Measurements from ENCODE around the gene PHC3.
A peak's percentile ranks its signal among the peaks of the same experiment; 100 is the strongest.

The PHC3 gene

DNA sequence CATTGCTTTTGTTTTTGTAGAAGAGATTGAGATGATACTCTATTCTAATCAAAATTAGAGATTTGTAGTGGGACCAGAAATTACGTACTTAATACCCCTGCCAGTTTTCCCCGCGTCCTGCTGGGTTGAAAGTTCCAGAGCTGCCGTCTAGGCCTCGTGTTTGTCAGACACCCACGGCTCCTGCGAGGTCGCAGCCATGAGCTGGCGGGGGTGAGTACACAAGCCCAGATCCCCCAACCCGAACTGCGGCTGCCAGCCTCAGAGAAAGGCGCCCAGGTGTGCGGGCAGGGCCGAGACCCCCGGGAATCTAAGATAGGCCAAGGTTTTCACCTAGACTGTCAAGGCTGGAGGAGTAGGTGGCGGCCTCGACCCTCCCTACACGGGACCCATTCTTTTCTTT lies 117.4 kb downstream of the PHC3 start:
- DNase-seq: no peak

DNA sequence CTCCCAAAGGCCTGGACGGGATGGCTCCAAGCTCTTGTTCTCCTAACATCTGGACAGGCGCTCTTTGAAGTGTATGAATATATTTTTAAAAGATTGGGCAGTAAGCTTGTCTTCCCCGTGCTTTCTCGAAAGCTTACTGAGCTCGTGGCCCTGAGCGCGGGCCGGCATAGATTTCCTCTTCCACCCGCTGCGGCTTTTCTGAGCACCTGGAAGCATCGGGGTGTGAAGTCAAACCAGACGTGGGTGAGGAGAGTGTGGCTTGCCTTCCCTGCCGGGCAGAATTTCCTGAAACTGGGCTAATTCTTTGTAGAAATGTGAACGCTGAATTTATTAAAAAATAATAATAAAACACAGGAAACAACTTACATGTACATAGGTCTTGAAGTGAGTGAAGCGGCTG lies 117.8 kb downstream of the PHC3 start:
- no peak for DNase-seq

DNA sequence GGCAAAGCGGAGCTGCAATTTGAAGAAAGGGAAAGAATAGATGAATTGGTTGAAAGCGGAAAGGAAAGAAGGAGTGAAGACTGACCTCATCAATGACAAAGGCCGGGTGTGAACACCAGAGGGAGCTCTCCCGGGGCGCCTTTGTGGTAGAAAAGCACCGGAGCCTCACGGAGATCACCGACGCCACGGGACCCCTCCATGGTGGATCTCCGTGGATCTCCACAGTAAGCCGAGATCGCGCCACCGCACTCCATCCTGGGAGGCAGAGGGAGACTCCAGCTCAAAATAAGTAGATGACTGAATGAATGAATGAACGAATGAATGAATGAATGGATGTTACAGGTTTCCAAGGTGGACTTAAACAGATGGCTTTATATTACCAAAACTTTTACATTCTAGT lies 118.8 kb downstream of the PHC3 start:
- no peak for DNase-seq

DNA sequence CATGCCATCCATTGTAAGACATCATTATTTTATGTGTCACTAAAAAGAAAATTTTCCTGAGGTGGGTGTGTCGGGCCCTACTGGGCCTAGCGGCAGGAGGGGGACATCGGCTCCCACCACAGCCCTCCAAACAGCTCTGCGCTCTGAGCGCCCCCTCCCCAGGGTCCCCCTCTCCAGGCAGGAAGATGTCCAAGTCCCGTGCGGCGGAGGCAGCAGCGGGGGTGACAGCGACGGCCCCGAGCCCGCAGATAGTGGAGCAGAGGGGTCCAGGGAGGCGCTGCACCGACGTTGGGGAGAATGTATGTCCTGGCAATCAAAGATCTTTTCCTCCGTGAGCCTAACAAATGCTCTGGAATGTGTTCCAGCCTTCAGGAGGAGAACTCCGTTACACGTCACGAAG lies 119.5 kb downstream of the PHC3 start:
- DNase-seq: no peak

DNA sequence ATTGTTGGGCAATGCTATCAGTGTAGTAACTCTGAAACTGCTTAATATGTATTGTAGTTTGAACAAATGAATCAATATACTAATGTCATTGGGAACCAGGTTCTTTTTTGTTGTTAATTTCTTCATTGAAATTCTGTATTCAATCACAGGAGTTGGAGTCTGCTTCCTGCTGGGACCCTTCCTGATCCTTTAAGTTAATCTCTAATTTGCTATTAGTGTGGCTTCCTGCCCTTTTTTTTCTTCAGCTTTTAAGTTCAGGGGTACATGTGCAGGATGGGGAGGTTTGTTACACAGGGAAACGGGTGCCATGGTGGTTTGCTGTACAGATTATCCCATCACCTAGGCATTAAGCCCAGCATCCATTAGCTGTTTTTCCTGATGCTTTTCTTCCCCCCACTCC lies 122.1 kb downstream of the PHC3 start:
- DNase-seq: no peak

DNA sequence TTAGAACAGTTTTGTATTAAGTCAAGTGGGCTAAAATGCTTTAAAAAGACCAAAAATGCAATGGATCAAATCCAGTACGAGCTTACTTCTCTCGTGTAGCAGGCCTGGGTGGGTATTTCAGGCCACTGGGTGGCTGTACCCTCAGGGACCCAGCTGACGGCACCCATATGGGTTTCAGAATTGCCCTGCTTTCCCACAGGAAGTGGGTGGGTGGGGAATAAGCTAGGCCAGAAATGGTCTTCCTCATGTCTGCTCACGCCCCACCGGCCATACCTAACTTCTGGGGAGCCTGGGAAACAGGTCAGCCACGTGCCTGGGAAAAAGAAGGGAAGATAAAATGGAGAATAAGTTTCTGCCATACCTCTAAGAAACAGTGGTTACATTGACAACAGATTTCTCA lies 123.4 kb downstream of the PHC3 start:
- DNase-seq: no peak

DNA sequence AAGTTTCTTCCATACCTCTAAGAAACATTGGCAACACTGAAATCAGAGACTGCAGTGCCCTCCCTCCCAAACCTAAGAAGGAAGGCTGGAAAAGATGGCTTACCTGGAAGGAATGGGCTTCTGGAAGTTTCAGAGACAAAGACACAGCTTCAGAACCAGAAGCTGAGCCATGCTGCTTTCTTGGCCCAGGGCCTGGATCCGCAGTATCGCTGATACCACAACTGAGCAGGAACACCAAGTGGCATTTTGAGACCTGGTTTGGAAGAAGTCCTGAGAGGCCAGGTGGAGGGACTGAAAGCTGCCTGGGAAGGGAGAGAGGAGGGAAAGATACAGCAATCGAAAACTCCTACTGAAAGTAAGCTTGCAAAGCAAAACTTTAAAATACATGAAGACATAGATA lies 124.0 kb downstream of the PHC3 start:
- DNase-seq: no peak

DNA sequence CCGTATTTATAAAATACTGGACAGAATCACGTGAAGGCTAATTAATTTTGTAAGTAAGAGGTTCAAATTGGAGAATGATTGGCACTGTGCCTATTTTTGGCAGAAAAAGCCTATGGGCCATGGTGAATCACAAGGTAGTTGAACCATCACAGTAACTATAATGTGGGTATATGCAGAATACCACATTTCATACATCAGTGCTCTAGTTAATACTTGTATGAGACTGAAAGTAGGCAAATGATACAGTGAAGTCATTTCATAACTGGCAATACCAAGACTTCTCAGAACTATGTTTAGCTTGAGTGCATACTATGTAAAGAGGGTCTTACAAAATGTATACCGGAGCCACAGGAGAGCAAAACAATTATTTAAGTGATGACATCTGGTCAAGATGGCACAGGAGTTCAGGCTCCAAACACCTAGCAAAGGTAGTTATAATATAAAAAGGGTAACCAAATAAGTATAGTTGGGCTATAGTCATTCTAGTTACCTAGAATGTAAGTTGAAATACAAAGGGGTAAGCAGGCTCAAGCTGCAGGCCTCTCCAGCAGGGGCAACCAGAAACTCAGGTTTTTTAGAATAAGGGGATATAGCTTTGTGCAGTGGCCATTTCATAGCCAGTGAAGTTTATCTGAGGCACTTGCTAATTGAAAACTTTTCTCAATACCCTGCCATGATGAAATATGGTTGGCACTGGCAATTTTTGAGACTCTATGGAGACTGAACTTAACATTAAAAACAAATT lies 124.7 kb downstream of the PHC3 start:
- DNase-seq: no peak

DNA sequence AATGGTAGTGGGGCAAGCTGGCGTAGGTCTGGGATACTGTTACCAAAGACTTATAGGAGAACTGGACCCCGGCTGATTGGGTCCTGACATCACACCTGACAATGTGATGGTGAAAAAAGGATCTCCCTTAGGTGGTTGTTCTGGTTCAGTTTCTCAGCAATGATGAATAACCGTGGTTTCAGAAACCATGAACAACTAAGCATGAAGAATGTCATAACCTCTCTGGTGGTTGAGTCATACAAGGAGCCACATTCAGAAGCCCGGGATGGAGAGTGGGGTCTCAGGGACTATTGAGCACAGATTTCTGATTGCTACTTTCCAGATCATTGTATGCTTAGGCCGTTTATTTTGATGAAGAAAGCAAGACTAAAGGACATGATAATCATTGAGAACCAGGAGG lies 126.3 kb downstream of the PHC3 start:
- DNase-seq: no peak

DNA sequence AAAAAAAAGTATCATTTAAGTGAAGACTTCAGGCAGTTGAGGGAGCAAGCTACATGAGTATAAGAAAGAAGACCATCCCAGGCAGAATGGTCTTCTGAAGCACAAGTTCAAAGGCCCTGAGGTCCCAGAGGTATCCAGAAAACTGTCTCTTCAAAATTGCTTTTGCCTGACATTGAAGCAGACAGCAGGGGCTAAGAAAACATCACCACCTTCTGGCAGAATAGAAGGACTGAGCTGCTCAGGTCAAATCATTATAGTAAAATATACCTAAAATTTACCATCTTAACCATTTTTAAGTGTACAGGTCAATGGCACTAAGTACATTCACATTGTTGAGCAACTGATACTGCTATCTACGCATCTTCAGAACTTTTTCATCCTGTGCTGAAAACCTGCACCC lies 127.3 kb downstream of the PHC3 start:
- DNase-seq: no peak

DNA sequence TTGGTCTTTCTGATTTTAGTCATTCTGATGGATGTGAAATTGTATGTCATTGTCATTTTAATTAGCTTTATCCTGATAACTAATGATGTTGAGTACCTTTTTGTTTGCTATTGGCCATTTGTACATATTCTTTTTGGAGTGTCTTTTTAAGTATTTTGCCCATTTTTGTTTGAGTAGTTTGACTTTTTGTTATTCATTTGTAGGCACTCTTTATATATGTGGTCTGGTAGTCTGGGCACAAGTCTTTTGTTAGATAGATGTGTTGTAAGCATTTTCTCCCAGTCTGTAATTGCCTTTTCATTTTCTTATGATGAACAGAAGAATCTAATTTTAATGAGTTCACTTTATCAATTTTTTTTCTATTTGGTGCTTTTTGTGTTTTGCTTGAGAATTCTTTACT lies 129.1 kb downstream of the PHC3 start:
- no peak for DNase-seq

DNA sequence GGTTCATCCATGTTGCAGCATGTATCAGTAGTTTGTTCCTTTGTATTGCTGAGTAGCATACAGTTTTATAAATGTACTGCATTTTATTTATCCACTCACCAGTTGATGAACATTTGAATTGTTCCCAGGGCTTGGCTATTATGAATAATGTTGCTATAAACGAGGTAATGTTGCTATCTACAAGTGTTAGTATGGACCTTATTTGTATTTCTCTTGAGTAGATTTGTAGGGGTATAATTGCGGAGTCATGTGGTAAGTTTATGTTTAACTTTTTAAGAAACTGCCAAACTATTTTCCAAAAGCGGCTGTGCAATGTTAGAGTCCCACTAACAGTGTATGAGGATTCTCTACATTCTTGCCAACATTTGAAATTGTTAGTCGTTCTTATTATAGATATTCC lies 130.8 kb downstream of the PHC3 start:
- DNase-seq: no peak

DNA sequence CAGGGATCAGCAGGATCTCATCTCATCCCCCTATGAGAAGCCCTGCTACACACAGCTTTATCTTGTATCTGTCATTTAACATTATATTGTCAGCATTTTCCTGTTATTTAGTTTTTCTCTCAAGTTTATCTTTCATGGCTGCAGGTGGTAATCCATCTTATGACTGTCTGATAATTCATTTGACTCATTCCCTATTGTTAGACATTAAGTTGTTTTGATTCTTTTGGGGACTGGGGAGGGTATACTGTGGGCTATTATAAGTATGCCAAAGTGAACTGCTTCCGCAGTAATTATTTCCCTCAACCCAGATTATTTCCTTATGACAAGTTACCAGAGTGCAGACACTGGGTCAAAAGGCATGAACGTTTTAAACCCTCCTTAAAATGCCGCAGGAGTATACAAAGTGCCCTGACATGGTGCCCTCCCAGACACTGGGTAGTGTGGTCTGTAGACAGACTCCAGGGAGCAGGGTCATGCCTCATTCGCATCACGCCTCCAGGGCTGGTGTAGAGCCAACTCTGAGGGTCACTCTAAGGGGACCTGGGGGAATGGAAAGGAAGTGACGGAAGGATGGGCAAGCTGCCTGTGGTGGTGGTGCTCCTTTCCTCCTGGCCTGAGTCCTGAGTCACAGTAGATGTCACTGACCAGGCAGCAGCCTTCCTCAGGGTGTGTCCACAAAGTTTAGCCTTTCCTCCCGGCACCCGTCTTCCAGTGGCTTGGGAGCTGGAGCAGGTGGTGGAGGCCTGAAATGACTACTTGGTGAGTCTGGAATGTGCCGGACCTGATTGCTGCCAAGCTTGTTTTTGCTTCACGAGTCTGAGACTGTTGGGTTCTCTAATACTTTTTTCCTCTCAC lies 132.2 kb downstream of the PHC3 start:
- DNase-seq: no peak

DNA sequence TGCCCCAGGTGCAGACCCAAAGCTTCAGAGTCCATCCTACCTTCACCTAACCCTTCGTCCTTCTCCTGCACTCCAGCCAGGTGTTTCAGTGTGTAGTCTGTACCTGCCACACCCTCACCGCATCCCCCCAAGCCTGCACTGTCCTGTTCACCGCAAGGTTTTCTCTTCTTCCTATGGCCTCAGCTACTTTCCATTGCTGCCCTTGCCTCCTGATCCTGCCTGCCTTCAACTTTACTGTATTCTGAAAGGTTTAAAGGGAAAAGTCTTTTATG lies 134.5 kb downstream of the PHC3 start:
- DNase-seq: no peak

DNA sequence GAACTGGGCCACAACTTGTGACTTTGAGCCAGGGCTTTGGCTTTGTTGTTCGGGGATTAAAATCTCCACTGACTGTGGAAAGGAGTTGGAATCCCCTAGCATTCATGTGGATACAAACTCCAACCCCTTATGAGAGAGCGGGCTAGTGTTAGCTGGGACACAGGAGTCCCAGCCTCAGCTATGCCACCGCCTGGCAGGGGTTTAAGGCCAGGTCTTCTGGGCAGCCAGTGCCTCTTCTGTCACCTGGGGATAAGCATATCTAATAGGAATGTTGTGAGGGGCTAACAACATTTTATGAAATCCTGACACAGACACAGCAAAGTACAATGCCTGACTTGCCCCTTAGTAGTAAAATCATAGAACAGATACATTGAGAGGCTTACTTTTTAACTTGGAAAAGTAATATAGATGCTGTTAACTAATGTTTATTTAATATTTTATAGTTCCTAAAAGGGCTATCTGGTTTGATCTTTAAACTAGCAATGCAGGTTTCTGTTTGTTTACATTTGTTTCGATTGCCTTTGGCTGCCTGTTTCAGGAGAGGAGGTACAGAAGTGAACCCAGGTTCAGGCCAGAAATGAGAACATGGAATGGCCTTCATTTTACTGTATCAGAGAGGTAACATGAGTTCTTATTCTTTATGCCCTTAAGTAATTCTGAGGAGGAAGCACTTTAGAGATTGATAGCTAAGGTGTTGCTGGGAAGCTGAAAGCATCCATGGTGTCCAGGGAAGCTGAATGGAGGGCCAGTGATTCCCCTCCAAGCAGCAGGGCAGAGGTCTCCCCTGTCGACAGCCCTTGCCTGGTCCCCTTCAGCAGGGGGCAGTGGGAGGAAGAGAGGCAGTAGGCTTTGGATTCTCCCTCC lies 135.0 kb downstream of the PHC3 start:
- no peak for DNase-seq

DNA sequence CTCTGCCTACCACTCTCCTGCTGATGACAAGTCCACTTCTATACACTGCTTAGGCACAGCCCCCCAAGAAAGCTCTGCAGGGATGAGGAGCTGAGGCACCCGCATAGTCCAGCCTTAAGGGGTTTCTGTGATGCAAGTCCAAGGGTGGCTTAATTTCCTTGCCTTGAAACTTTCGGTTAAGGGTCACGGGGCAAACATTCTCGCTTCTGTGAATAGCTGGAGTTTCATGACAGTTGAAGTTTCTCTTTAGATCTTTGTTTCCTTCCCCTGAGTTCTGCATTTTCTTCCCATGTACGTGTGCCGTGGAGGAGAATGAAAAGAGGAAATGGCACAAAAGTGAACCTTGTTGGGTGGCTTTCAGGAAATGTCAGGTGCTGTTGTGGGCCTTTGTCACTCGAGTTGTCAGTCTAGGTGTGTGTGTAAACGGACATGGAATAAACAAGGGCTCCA lies 136.7 kb downstream of the PHC3 start:
- no peak for DNase-seq

DNA sequence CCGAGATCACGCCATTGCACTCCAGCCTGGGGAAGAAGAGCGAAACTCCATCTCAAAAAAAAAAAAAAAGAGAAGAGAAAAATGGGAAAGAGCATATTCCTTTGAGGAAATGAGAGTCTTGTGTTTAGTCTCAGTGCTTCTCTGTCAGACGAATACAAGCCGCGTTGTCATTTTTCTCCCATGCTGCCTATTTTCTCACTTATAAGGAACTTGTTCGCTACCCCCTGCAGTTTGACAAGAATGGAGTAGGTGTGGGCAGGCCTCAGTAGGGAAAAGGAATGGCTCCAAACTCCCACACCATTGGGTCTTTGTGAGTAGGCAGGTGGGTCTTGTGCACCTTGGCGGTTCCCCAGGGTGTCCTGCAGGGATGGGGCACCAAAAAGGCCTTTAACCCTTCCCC lies 137.3 kb downstream of the PHC3 start:
- no peak for DNase-seq

DNA sequence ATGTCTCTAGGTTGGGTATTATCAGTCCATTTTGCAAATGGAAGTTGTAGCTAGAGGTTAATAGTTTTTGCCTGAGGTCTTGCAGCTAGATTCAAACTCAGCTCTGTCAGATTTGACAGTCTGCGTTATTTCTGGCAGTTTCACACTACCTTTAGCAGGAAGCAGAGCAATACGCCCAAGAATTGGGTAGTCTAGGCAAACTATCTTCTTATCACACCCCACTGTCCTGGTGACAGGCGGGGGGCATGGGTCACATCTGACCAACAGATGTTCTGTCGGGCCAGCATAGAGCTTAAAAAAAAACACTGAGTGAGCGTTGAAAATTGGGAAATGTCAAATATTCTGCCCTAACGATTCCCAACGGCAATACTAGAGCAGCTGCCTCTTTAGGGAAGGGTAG lies 138.0 kb downstream of the PHC3 start:
- DNase-seq: no peak

DNA sequence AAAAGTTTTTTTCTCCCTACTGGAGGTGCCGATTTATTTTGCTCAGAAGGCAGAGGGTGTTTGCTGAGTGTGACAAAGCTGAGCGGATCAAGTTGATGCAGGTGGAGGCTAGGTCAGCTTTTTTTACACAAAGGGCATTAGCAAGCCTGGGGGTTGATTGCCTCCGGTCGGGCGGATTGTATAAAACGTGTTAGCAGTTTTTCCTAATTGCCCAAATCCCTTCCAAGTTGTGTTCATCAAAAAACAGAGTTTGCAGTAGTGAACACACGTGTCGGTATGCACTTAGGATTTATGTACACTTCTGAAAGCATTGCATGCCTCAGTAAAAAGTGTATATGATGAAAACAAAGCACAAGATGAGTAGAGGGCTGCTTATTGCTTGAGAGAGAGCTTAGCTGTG lies 141.1 kb downstream of the PHC3 start:
- DNase-seq: peak; percentile 33

DNA sequence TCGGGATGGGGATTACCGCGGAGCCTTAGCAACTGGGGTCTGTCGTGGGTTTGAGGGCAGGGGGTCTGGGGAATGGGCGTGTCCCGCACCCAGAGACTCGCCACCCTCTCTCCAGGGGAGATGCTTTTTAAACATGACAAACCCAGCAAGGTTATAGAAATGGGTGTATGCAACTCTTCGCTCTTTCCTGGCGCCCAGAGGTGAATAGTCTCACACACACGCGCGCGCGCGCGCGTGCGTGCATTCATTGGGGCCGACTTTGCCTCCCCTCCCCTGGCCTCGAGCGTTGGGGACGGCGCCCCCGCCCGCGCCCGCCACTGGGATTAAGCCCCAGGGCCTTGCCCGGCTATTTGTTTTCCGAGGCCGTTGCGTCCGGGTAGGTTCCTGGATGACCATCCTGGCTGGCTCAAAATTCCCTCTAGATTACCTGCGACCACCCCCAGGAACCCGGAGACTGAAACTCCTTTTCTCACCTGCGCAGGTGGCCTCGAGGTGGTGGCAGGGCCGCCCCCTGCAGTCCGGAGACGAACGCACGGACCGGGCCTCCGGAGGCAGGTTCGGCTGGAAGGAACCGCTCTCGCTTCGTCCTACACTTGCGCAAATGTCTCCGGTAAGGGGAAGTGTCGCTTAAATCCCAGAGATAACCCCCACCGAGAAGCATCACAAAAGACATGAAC lies 143.0 kb downstream of the PHC3 start:
- peak; percentile 72 for DNase-seq

Data from NCI-H146 (cell line).